Right ventricle myocardium superior (tissue), 1 donor: ENCODE data around the gene MAGI3. TPM values are rescaled to one million over a fixed set of nuclear protein-coding genes. Genes with fewer than 3 reads are reported as not detected.
A peak's percentile ranks its signal among the peaks of the same experiment; 100 is the strongest.

Source experiments
- ATAC-seq: fragments of 200-7000 bp; cut with Tn5 transposase; one replicate; pipeline ENCODE4 v1.9.1; 2020; ENCODE audit warnings: mild to moderate bottlenecking; ENCODE audit not compliant: poor library complexity
- DNase-seq: peaks from one replicate; pipeline ENCODE4 v3.0.0-alpha.2; 2020
- intact Hi-C: fragments of 100-400 bp; cut with DNase I; formaldehyde crosslinking; loops from one replicate; pipeline ENCODE4 v1.11.2; 2022
- long read RNA-seq: library from polyadenylated mRNA; unstranded; transcript quantifications from one replicate; pipeline ENCODE4 v2.0.0, GENCODE V29; 2021
- total RNA-seq: library from RNA; stranded (reverse); fragmentation: NEBNext Ultra II Directional; extraction: Animal tissue kit (Norgen Biotek cat#: 25700); gene quantifications from one replicate; pipeline ENCODE4 v1.2.1, GENCODE V29; 2021
- donor health status: DM: no; HTN: yes; CAD: no; lungs with severe emphysema.

MAGI3 gene
- total RNA-seq: 4.7 TPM
- long read RNA-seq, full-length matches to known transcripts: 7 of 8 reads
- long read RNA-seq, partial matches to known transcripts: 0 of 8 reads
- long read RNA-seq, other reads (novel, unspliced or antisense): 1 of 8 reads

DNA sequence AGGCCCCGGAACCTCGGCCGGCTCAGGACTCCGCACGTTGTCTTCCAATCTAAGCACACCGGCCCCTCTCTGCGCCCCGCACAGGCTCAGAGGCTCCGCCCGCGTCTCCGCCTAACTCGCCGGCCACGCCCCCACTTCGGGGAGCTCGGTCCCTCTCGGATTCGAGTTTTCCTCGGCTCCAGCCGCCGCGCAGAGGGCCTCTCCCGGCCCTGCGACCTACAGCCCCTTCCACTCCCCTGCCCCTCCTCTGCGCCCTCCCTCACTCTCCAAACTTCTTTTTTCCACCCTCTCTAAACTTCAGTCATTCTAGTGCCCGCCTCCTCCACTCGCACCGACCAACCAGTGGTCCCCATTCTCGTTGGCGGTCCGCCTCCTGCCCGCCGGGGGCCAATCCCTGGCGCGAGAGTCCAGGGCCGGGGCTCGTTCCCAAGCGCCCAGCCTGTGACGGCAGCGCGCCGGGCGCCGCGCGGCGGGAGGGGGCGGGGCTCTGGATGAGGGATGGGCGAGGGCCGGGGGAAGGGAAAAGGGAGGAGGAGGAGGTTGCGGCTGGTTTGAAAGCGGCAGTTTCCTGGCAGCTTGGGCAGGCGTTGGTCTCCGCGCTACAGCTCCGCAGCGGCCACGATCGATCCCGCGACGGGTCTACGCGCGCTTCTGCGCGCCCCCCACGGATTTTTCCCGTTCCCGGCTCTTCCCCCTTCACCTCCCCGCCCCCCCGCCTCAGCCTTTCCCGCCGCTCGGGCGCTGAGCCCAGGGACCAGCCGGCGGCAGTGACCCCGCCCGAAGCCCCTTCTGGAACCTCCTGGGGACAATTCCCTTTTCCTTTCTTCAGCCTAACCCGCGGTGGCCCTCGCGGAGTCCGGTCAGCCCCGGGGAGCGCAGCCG is at the start of gene MAGI3:
Gene MAGI3, plus strand, starts transcription at position 563 of the 882 bp plus-strand sequence. CDS start 519 bp downstream, outside the sequence.
- ATAC-seq (peak; percentile 97), DNase-seq (peak; percentile 98)
- intact Hi-C loops: no loop called here

- ATAC-seq: no peak
Measured at GRCh38 chr1:113353580-113353979, 36.7 kb upstream of the MAGI3 start.

GRCh38 chr1:113363935-113364334 is 26.4 kb upstream of the MAGI3 start:
- DNase-seq (no peak), ATAC-seq (no peak)
- intact Hi-C loops: no loop called here

More at GRCh38 chr1:113353580-113353979, 36.7 kb upstream of the MAGI3 start:
- no peak for DNase-seq
- intact Hi-C loops: no loop called here

DNA sequence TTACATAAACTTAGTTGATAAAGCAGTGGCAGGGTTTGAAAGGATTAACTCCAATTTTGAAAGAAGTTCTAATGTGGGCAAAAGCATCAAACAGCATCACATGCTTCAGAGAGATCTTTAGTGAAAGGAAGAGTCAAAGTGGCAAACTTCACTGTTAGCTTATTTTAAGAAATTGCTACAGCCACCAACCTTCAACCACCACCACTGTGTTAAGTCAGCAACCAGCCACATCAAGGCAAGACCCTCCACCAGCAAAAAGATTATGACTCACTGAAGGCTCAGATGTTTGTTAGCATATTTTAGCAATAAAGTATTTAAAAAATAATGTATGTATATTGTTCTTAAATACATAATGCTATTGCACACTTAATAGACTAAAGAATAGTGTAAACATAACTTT is 21.3 kb upstream of the MAGI3 start:
- ATAC-seq (no peak), DNase-seq (no peak)
- intact Hi-C loops: no loop called here

DNA sequence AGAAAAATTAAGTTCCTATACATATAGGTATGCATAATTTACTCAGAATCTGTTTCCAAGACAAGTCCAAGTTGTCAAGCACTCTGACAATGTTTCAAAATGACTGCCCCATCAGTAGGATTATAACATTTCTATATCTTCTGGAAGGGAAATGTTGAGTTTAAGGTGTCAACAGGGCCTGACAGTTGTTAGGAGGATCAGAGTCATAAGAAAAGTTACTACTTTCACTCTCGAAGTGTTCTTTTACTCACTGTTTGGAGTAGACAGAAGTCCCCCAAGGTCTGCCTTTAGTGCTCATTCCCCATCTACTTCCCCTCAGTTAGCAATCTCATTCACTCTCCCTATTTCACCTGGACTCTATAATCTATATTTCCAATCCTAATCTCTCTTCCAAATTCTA is 20.6 kb upstream of the MAGI3 start:
- intact Hi-C loops: no loop called here
- DNase-seq (no peak), ATAC-seq (no peak)

GRCh38 chr1:113370868-113371267 is 19.4 kb upstream of the MAGI3 start:
- no peak for ATAC-seq
- intact Hi-C loops: no loop called here
- no peak for DNase-seq

GRCh38 chr1:113372546-113372945 is 17.8 kb upstream of the MAGI3 start:
- no peak for DNase-seq
- intact Hi-C loops: no loop called here
- no peak for ATAC-seq

DNA sequence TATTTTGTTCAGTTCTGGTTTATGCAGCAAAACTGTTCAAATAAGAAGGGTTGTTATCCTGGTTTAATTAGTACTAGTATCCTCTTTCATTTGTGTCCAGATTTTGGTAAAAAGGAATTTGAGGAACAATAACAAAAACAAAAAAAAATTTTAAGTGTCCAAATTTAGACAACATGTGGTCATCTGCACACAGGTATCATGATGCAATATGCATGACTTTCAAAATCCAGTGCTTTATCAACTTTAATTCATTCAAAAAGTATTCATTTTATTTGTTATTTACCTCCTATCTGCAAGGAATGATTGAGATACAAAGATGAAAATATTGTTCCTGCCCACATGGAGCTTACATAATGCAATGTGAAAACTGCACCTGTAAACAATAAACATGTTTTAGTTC is 16.7 kb upstream of the MAGI3 start:
- intact Hi-C loops: no loop called here
- ATAC-seq (no peak), DNase-seq (no peak)

DNA sequence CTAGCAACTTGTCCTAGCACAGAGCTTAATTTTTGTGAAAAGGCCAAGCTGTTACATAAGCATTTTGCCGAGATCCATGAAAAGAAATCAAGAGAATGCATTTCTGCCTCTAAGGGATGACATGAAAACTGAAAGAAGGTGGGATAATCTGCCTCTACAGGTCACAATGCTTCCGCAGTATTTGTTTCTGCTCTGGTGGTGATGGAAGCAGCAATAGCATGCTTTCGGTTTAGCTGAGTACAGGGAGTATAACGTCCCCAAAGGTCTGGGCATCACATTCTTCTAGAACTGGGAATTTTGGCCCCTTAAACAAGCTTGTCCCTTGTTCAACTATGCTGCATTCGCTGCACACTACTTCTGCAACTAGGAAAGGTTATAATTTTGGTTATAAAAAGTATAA is 14.4 kb upstream of the MAGI3 start:
- DNase-seq (no peak), ATAC-seq (no peak)
- intact Hi-C loops: no loop called here

- DNase-seq (no peak), ATAC-seq (no peak)
- intact Hi-C loops: no loop called here
Measured at GRCh38 chr1:113380075-113380474, 10.2 kb upstream of the MAGI3 start.

DNA sequence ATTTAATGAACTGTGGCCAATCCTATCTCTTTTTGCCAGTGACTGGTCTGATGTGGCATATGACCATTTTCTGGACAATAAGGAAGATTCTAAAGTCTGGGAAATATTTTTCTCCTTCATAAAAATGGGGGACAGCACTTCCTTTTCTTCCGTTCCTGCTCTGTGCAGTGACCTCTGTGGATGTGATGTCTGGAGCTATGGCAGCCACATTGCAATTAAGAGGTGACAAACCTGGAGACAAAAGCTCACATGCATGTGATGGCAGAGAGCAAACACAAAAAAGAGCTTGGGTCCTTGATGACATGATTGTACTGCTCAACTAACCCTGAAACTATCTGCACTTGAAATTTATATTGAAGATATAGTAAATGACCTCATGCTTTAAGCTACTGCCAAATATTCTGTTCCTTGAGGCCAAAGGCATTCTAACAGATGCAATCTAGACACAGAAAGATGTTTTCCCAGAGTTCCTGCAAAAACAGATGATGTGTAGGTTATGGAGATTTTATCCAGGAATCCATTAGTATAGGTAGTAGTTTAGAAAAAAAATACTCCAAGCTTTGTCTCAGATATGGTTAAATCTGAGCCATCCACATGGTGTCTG is 2.2 kb upstream of the MAGI3 start:
- intact Hi-C loops: no loop called here
- DNase-seq (no peak), ATAC-seq (no peak)

DNA sequence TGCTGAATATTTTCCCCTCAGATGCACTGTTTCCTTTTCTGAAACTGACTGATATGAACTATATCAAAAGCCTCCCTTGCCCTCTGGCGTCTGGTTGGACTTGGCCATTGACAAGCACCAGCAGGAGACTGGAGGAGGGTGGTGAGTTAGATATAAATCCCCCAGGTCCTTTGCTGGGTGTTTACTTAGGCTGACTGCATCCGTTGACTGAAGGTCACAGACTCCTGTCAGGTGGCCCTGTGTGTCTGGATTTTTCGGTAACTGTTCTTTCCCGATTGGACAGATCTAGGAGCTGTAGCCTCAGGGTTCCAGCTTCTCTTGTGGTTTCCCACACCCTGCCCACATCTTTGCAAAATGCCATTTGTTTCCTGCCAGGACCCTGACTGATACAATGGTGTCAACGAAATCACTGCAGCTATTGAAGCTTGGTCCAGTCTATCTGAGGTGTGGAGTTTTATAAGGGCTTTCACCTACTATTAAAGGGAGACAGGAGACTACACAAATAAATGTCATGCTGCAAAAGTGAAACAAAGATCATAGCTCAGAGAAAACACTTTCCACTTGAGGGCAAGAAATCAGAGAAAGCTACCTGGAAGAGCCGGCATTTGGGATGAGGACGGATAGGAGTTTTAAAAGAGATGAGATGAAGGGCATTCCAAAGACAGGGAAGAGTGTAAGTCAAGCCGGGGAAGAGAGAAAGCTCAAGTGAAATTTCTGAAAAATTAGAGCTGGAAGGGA is 1.5 kb upstream of the MAGI3 start:
- DNase-seq: no peak
- no peak for ATAC-seq
- intact Hi-C loops: no loop called here

DNA sequence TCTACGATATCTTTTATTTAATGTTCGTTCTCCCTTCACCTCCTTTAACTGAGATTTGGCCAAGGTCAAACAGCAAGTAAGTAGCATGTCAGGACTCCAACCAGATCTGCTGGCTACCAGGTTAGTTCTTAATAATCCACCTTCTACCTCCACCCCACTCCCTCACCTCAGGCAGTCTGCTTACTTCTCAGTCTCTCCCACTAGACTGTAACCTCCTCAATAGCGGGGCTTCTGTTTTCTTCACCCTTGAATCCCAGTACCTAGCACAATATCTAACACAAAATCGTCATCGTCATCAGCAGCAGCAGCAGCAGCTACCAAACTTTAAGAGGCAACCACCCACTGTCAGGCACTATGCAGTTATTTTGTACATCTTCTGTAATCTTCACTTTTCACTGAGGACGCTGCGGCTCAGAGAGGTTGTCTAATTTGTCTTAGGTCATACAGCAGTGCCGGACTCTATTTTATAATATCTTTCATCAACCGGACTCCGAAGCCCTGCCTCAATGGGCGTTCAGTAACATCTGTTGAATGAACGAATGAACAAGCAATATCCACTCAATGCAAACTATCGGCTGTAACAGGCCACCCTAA is 859 bp upstream of the MAGI3 start:
- ATAC-seq (no peak), DNase-seq (no peak)
- intact Hi-C loops: no loop called here

DNA sequence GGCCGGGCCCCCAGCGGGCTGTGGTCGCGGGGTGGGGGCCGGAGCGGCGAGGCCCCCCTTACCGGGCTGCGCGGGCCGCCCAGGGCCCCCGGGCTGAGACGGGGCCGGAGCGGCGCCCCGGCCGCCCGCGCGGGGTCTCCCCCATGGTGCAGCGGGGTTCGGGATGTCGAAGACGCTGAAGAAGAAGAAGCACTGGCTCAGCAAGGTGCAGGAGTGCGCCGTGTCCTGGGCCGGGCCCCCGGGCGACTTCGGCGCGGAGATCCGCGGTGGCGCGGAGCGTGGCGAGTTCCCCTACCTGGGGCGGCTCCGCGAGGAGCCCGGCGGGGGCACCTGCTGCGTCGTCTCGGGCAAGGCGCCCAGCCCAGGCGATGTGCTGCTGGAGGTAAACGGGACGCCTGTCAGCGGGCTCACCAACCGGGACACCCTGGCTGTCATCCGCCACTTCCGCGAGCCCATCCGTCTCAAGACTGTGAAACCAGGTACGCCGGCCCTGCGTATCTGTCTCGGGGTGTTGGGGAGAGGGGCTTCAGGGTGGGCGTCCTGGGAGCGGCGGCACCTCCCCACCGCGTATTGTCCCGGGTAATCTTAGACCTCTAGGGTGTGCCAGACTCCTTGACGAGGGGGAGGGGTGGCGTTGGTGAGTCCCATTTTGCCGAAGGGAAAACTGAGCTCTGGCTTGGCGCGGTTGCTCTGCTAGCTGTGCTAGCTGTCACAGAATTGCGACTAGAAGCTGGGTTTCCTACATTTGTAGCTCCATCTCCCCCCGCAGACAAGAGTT is 745 bp downstream of the MAGI3 start:
- intact Hi-C loops: no loop called here
- DNase-seq (peak; percentile 71), ATAC-seq (no peak)

GRCh38 chr1:113391649-113392271 is 1.4 kb downstream of the MAGI3 start:
- ATAC-seq (no peak), DNase-seq (no peak)
- intact Hi-C loops: no loop called here

GRCh38 chr1:113392541-113393128 is 2.3 kb downstream of the MAGI3 start:
- intact Hi-C loops: no loop called here
- ATAC-seq: no peak

DNA sequence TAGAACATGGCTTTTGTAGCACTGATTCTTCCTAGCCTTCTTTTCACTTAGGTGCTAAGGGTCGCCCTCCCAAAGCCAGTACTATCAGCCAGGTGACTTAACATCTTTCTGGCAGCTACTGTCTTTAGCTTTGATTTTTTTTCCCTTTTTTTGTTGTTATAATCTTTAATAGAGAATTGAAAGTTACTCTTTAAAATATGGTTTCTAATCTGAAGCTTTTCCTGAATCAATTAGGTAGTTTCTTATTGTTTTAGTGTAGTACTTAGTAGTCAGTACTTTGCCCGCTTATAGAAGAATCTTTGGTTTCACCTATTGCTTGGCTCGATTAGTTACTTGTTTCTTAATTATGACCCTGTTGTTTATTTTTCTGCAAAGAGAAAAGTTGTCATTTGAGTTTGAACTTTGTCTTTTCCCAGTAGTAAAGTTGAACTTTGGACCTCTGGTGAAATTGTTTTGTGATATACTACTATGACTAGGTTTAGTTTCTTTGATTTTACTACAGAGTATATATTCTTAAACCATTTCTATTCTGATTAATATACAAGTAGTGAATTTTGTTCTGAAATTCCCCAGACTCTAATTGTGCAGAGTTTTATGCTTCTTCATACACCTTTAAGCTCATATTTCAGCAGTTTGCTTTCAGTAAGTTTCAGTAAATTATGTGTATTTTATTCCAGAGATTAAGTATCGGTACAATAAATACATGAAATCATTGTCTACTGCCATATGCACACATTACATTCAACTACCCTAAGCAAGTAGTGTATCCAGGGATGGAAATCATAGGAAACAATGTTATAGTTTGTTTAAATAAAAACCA is 3.9 kb downstream of the MAGI3 start:
- intact Hi-C loops: no loop called here
- DNase-seq (no peak), ATAC-seq (no peak)

More at GRCh38 chr1:113392541-113393128, 2.3 kb downstream of the MAGI3 start:
- no peak for DNase-seq
